Hepatocyte (in vitro differentiated cells): Measurements from ENCODE around the gene DOHH.

Source experiments
- CTCF ChIP-seq: fragments of 200-600 bp; sonication (generic); IDR thresholded peaks from 2 replicates; pipeline ENCODE4 v1.5.1; 2016; ENCODE audit warnings: antibody characterized with exemption, mild to moderate bottlenecking; ENCODE audit not compliant: poor library complexity
- EZH2 ChIP-seq: fragments of 200-600 bp; sonication (generic); IDR thresholded peaks from 2 replicates; pipeline ENCODE4 v1.6.1; 2016; ENCODE audit warnings: antibody characterized with exemption, mild to moderate bottlenecking, borderline replicate concordance
- EZH2phosphoT487 ChIP-seq: fragments of 200-600 bp; sonication (generic); IDR thresholded peaks from one replicate; pipeline ENCODE4 v1.6.1; 2018; ENCODE audit warnings: antibody characterized with exemption, mild to moderate bottlenecking, low read depth, moderate library complexity; ENCODE audit not compliant: unreplicated experiment, severe bottlenecking

DNA sequence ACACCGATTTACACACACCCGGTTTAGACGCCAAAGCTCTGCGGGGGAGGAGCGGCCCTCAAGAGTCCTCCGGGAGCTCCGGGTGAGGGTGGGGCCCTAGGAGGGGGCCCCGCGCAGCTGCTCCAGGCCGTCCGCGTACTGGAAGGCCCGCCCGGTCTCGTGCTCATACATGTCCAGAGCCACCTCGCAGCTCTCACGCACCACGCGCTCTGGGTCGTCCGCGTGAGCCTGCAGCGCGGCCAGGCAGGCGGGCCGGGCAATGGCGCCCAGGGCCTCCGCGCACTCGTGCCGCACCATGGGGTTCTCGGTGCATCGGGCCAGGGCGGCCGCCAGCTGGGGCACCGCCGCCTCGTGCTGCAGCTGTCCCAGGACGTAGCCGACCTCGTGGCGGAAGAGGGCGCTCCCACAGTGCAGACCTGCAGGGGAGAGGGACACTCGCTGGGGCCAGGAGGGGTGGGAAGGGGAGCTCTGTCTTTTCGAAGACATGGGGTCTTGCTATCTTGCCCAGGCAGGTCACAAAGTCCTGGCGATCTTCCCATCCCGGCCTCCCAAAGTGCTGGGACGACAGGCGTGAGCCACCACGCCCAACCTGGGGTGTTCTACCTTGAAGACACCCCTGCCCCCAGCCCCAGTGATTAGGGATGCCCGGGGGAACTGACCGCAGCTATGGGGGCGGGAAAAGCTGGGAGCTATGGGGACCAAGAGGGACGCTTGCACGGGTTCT, 8.9 kb downstream of the DOHH start:
- TF ChIP-seq CTCF (no peak), EZH2 (no peak), EZH2phosphoT487 (no peak)
